Measurements from ENCODE around the gene TTN. TPM values are rescaled to one million over a fixed set of nuclear protein-coding genes. Genes with fewer than 3 reads are reported as not detected.
A peak's percentile ranks its signal among the peaks of the same experiment; 100 is the strongest.

Gene TTN
- total RNA-seq, 2 donors from 2014 or later, result 26.5 to 94.6 TPM

DNA sequence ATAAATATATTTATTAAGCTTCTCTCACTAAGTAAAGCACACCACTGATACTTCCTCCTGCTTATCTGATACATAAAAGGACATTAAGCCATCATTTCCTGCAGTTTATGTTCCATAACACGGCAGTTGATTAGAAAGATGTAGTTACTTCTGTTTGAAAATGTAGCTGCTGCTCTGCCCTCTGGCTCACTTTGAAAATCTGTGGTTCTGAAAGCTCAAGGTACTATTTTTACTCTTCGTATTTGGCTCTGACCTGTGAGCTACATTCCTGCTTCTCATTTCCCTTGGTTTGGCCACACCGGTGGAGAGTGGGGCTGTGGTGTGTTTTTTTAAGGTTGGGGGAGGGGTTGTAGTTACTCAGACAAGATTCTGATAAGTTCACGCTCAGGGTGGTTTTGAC, 12.8 kb upstream of the TTN start:
- H3K27ac ChIP-seq, result no peak overlapping the region
- 48 to 58% methylated on average over 4 of the region's 4 CpGs for WGBS, 2 donors

DNA sequence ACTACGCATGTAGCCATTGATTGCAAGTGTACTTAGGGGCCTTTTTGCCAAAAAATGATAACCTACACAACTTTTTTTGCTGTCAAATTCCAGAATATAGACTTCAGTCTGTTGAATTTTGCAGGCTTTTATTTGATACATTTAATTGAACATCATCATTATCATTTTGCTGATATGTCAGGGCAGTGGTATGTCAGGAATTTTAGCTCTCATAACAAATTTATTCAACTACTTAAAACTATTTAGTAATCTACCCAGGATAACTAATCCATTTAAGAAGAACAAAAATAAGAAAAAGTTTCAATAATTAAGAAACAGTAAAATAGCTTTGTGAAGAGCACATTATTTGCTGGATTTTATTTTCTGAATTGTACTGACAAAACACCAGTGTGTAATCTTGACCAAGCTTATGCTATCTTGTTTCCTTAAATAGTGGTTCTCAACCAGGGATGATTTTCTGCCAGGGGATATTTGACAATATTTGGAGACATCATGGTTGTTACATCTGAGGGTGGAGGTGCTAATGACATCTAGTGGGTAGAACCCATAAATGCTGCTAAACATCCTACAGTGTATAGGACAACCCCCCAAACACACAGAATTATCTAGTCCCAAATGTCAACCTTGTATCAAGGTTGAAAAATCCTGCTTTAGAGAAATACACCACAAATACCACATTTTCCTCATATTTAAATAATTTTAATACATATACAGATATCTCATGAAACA, 12.1 kb upstream of the TTN start:
- Histone ChIP-seq H3K27ac (no peak overlapping the region), H3K4me1 (no peaks in the 10 kb centered on the region), H3K9me3 (no peaks in the 10 kb centered on the region), H3K27me3 (no peaks in the 10 kb centered on the region), H3K36me3 (replicated peaks in 1 of 2; ENCODE audit: insufficient read depth in 1 of 2, low read depth in 2 of 2) (no peaks in the 10 kb centered on the region), H3K4me3 (no peak overlapping the region)
- DNase-seq, result no peak
- WGBS, 2 donors, result 97 to 100% methylated on average over 1 of the region's 1 CpG
- no peak for ATAC-seq
- TF ChIP-seq POLR2A (IDR thresholded peaks at IDR 0.05) (no peak), CTCF (IDR thresholded peaks at IDR 0.05) (no peak)
- intact Hi-C loops (cut with DNase I), result no loop called here

More for the DNA sequence above, 12.8 kb upstream of the TTN start:
- TF ChIP-seq POLR2A (IDR thresholded peaks at IDR 0.05) (no peak), CTCF (IDR thresholded peaks at IDR 0.05) (no peak)
- Histone ChIP-seq H3K9me3 (no peaks in the 10 kb centered on the region), H3K27me3 (no peaks in the 10 kb centered on the region), H3K4me3 (no peak overlapping the region), H3K36me3 (replicated peaks in 1 of 2; ENCODE audit: insufficient read depth in 1 of 2, low read depth in 2 of 2) (no peaks in the 10 kb centered on the region), H3K4me1 (no peaks in the 10 kb centered on the region)
- intact Hi-C loops (cut with DNase I), result no loop called here
- DNase-seq (no peak), ATAC-seq (no peak)

DNA sequence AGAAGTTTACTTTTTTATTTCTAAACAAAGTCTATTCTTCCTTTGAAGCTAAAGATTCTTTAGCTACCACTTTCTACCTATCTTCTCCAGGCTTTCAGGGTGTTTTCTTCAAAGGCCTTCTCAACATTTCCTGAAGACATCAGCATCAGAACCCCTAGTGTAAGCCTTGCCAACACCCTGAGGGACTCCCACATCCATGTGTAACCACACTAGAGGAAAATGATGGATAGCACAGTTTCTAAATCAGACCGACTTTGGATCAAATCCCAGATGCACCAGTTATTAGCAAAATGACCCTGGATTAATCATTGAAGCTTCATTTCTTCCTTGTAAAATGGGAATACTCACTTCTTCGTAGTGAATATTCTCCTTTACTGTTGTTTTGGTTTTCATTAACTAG, 4.7 kb upstream of the TTN start:
- DNase-seq (no peak), ATAC-seq (no peak)
- H3K36me3 ChIP-seq (replicated peaks in 1 of 2; ENCODE audit: insufficient read depth in 1 of 2, low read depth in 2 of 2), result no peaks in the 10 kb centered on the region
- no peaks in the 10 kb centered on the region for H3K27me3 ChIP-seq
- H3K4me3 ChIP-seq, result no peak overlapping the region
- intact Hi-C loops (cut with DNase I), result no loop called here
- H3K9me3 ChIP-seq, result no peaks in the 10 kb centered on the region
- 73 to 89% methylated on average over 2 of the region's 2 CpGs for WGBS, 2 donors
- H3K27ac ChIP-seq, result no peak overlapping the region
- H3K4me1 ChIP-seq, result peaks cover 32% of the 10 kb centered on the region
- no peak for TF ChIP-seq CTCF (IDR thresholded peaks at IDR 0.05)

GRCh38 chr2:178811045-178811444, 3.8 kb upstream of the TTN start:
- WGBS, 2 donors, result 36% methylated on average over 2 of the region's 2 CpGs
- Histone ChIP-seq H3K27me3 (no peaks in the 10 kb centered on the region), H3K36me3 (replicated peaks in 1 of 2; ENCODE audit: insufficient read depth in 1 of 2, low read depth in 2 of 2) (no peaks in the 10 kb centered on the region), H3K27ac (no peak overlapping the region), H3K9me3 (no peaks in the 10 kb centered on the region), H3K4me1 (peaks cover 40% of the 10 kb centered on the region), H3K4me3 (no peak overlapping the region)
- ATAC-seq (peak; percentile 62), DNase-seq (no peak)
- intact Hi-C loops (cut with DNase I), result no loop called here
- TF ChIP-seq CTCF (IDR thresholded peaks at IDR 0.05) (no peak), POLR2A (IDR thresholded peaks at IDR 0.05) (no peak)

- Histone ChIP-seq H3K36me3 (replicated peaks in 1 of 2; ENCODE audit: insufficient read depth in 1 of 2, low read depth in 2 of 2) (no peaks in the 10 kb centered on the region), H3K4me3 (no peak overlapping the region), H3K27me3 (no peaks in the 10 kb centered on the region), H3K27ac (no peak overlapping the region), H3K4me1 (peaks cover 41% of the 10 kb centered on the region), H3K9me3 (no peaks in the 10 kb centered on the region)
- TF ChIP-seq POLR2A (IDR thresholded peaks at IDR 0.05), result no peak
- no peak for TF ChIP-seq CTCF (IDR thresholded peaks at IDR 0.05)
- DNase-seq (no peak), ATAC-seq (no peak)
- intact Hi-C loops (cut with DNase I), result no loop called here
- 67 to 74% methylated on average over 5 of the region's 5 CpGs for WGBS, 2 donors
Observed at GRCh38 chr2:178810422-178810821, 3.2 kb upstream of the TTN start.
